CD4-positive, alpha-beta T cell treated with Interleukin-15 for 4 hours (primary cell): ENCODE results near the gene KLHL35.
"Not testable (repeated sequence)": the region's sequence is repeated elsewhere in the genome, so short reads cannot be mapped to it uniquely, and the experiment has no call there.

Source experiments
- DNase-seq: peaks from one replicate; pipeline ENCODE4 v3.0.0-alpha.2; 2020; ENCODE audit warnings: low spot score

The KLHL35 gene

GRCh38 chr11:75388386-75389275 lies 44.4 kb downstream of the KLHL35 start:
- DNase-seq, result peak; percentile 82

- no peak for DNase-seq
Observed at GRCh38 chr11:75387736-75388294, 45.2 kb downstream of the KLHL35 start.

- no peak for DNase-seq
Observed at GRCh38 chr11:75386942-75387630, 45.9 kb downstream of the KLHL35 start.

GRCh38 chr11:75384438-75385080 lies 48.4 kb downstream of the KLHL35 start:
- peak; percentile 75 for DNase-seq

- DNase-seq, result peak; percentile 35
Observed at GRCh38 chr11:75383246-75383645, 49.8 kb downstream of the KLHL35 start.

GRCh38 chr11:75380716-75381420 lies 52.1 kb downstream of the KLHL35 start:
- no peak for DNase-seq

- no peak for DNase-seq
Observed at GRCh38 chr11:75380245-75380644, 52.8 kb downstream of the KLHL35 start.

- not testable (repeated sequence) for DNase-seq
Observed at GRCh38 chr11:75378776-75379175, 54.2 kb downstream of the KLHL35 start.

GRCh38 chr11:75376175-75376574 lies 56.8 kb downstream of the KLHL35 start:
- no peak for DNase-seq

- no peak for DNase-seq
Observed at GRCh38 chr11:75375626-75376025, 57.4 kb downstream of the KLHL35 start.

- DNase-seq, result no peak
Observed at GRCh38 chr11:75374646-75375045, 58.4 kb downstream of the KLHL35 start.

- no peak for DNase-seq
Observed at GRCh38 chr11:75373201-75373600, 59.8 kb downstream of the KLHL35 start.
